K562 (cell line): ENCODE data around the gene FOSL2. TPM values are rescaled to one million over a fixed set of nuclear protein-coding genes. Genes with fewer than 3 reads are reported as not detected.

Experiments
- ATAC-seq: fragments of 200-7000 bp; cut with Tn5 transposase; 3 replicates; pipeline ENCODE4 v1.9.1; 2020; ENCODE audit warnings: moderate library complexity
- BruUV-seq: library from RNA; stranded (reverse); fragments of 400-500 nt; replicated peaks from 2 replicates; lab custom pipeline; 2021; lab: Mats Ljungman, UMichigan
- CTCF ChIA-PET: fragments of 300-600 bp; formaldehyde crosslinking; extraction: SDS; loops from one replicate; lab custom pipeline; 2021; ENCODE audit warnings: low intra/inter-chr PET ratio; lab: Yijun Ruan, JAX
- POLR2A ChIA-PET: fragments of 300-600, 350-650 bp; sonication (Branson Sonifier 250); formaldehyde crosslinking; extraction: SDS; loops from one replicate; lab custom pipeline; 2021; ENCODE audit warnings: antibody characterized with exemption, inconsistent platforms; lab: Yijun Ruan, JAX
- DNase-seq, 4 experiments: peaks; one replicate each; pipeline versions ENCODE4 v3.0.0 to v3.0.0-alpha.2; 2011 to 2018; ENCODE audit warnings: low spot score in 3 of 4, mixed read lengths in 3 of 4; ENCODE audit errors: extremely low read depth in 1 of 4
- FAIRE-seq: peaks from 2 replicates; lab custom pipeline; 2011; peaks lifted over from hg19 to GRCh38; lab: Jason Lieb, UNC
- H2AFZ ChIP-seq: 2 replicates; pipeline ENCODE4 v1.6.0; 2011; ENCODE audit warnings: low read depth, low read length, control low read depth, inconsistent platforms
- H3K27ac ChIP-seq: fragments of 200-600 bp; 3 replicates; pipeline ENCODE4 v1.8.0; 2011; ENCODE audit warnings: low read depth, mild to moderate bottlenecking, control low read depth, inconsistent platforms, low read length, moderate library complexity, mixed read lengths; ENCODE audit errors: extremely low read depth
- H3K27me3 ChIP-seq, 2 experiments: fragments of 300-600 bp in 1 of 2; 2 replicates in 1 of 2; 3 replicates in 1 of 2; pipeline versions ENCODE4 v1.6.0 to v1.8.0; 2011; ENCODE audit warnings: inconsistent platforms in 2 of 2, low read length in 2 of 2, mild to moderate bottlenecking in 1 of 2, mixed read lengths in 1 of 2, moderate library complexity in 1 of 2; ENCODE audit not compliant: control insufficient read depth in 2 of 2, insufficient read depth in 2 of 2
- H3K36me3 ChIP-seq: fragments of 300-600 bp; 3 replicates; pipeline ENCODE4 v1.8.0; 2011; ENCODE audit warnings: mild to moderate bottlenecking, low read length, inconsistent platforms; ENCODE audit not compliant: control insufficient read depth, insufficient read depth
- H3K4me1 ChIP-seq, 2 experiments: fragments of 200-600 bp in 1 of 2; replicated peaks in 1 of 2; 2 replicates in 1 of 2; 3 replicates in 1 of 2; pipeline versions ENCODE4 v1.5.1 to v1.8.0; 2011; ENCODE audit warnings: inconsistent platforms in 2 of 2, low read length in 2 of 2, mild to moderate bottlenecking in 1 of 2, mixed read lengths in 1 of 2, moderate library complexity in 1 of 2; ENCODE audit not compliant: control insufficient read depth in 2 of 2, insufficient read depth in 2 of 2
- H3K4me2 ChIP-seq: 2 replicates; pipeline ENCODE4 v1.6.1; 2011; ENCODE audit warnings: low read length, control low read depth, inconsistent platforms, mixed read lengths; ENCODE audit not compliant: insufficient read depth
- H3K4me3 ChIP-seq: fragments of 200-600 bp; sonication (generic), shearing (Covaris generic); 2 replicates; pipeline ENCODE4 v1.5.1; 2016; ENCODE audit warnings: control low read depth, inconsistent platforms
- H3K79me2 ChIP-seq: fragments of 200-600 bp; 3 replicates; pipeline ENCODE4 v1.8.0; 2011; ENCODE audit warnings: low read length, inconsistent platforms; ENCODE audit not compliant: control insufficient read depth, insufficient read depth
- H3K9ac ChIP-seq, 2 experiments: 2 replicates each; pipeline versions ENCODE4 v1.6.0 to v1.6.1; 2011; ENCODE audit warnings: low read depth in 2 of 2, low read length in 2 of 2, control low read depth in 1 of 2, inconsistent platforms in 1 of 2, mild to moderate bottlenecking in 1 of 2, mixed read lengths in 1 of 2; ENCODE audit not compliant: insufficient read depth in 1 of 2
- H3K9me1 ChIP-seq: one replicate; pipeline ENCODE4 v1.6.0; 2011; ENCODE audit warnings: inconsistent platforms, mild to moderate bottlenecking, low read length, moderate library complexity; ENCODE audit not compliant: control insufficient read depth, insufficient read depth
- H3K9me3 ChIP-seq: replicated peaks from 2 replicates; pipeline ENCODE4 v1.5.1; 2011; ENCODE audit warnings: low read depth, low read length, inconsistent platforms; ENCODE audit not compliant: control insufficient read depth, insufficient read depth
- H4K20me1 ChIP-seq: replicated peaks from 2 replicates; pipeline ENCODE4 v1.6.1; 2011; ENCODE audit warnings: low read length, inconsistent platforms, mixed read lengths; ENCODE audit not compliant: control insufficient read depth, insufficient read depth
- ADNP ChIP-seq: fragments of 200-800 bp; sonication (Bioruptor generic); IDR thresholded peaks from 2 replicates; pipeline ENCODE4 v1.6.1; 2016; ENCODE audit warnings: missing genetic modification characterization, missing compliant biosample characterization
- CHD4 ChIP-seq: fragments of 200-600 bp; sonication (generic); IDR thresholded peaks from 3 replicates; pipeline ENCODE4 v1.6.1; 2012; ENCODE audit warnings: low read depth, mild to moderate bottlenecking, mixed read lengths, low read length, inconsistent platforms; ENCODE audit not compliant: insufficient read depth, insufficient replicate concordance, poor library complexity, severe bottlenecking
- RNF2 ChIP-seq: sonication (generic); IDR thresholded peaks from 2 replicates; pipeline ENCODE4 v1.6.1; 2016
- ZC3H11A ChIP-seq: IDR thresholded peaks from 2 replicates; pipeline ENCODE4 v1.6.1; 2012; ENCODE audit warnings: low read depth, low read length, improper control_type of control experiment
- ZNF316 ChIP-seq: fragments of 450-650 bp; IDR thresholded peaks from 2 replicates; pipeline ENCODE4 v1.6.1; 2016
- WGBS: fragments of 100-300 bp; shearing (Covaris generic); methylation state at CpG from one replicate; pipeline ENCODE4 v1.1.6; 2016; ENCODE audit warnings: low coverage, mixed read lengths; ENCODE audit not compliant: insufficient coverage; ENCODE audit errors: missing lambda C conversion rate; 5-methylcytosine and 5-hydroxymethylcytosine counted together
- in situ Hi-C: fragments of 300-500 bp; cut with MboI; formaldehyde crosslinking; loops from 4 replicates; pipeline ENCODE4 v1.15.0; 2018; ENCODE audit warnings: inconsistent platforms, mixed read lengths
- intact Hi-C: fragments of 100-400 bp; cut with micrococcal nuclease; formaldehyde crosslinking; loops from 2 replicates; pipeline ENCODE4 v1.14.2; 2022
- polyA plus RNA-seq, 8 experiments: library from polyadenylated mRNA; depleted of rRNA in 4 of 8; stranded (reverse) in 5 of 8; unstranded in 3 of 8; fragments of >200 nt; fragmentation: Nextera tagmentation in 2 of 8; fragmentation: Illumina TruSeq in 1 of 8; extraction: Ambion mirVana in 2 of 8; extraction: Trizol in 1 of 8; gene quantifications; 2 replicates each; pipeline versions ENCODE4 v1.2.1 to v1.2.3, GENCODE V29; 2011 to 2014; ENCODE audit warnings: inconsistent platforms in 1 of 8, missing spikeins in 1 of 8
- total RNA-seq, 7 experiments: library from RNA; depleted of rRNA in 6 of 7; stranded (reverse); fragments of >200 nt in 6 of 7; fragmentation: Illumina TruSeq in 2 of 7; extraction: Trizol in 2 of 7; gene quantifications; 2 replicates each; pipeline versions ENCODE4 v1.2.1 to v1.2.3, GENCODE V29; 2011 to 2021; ENCODE audit warnings: low replicate concordance in 1 of 7
- TF ChIP-seq, protein P1 (sequence below): fragments of 200-400 bp; formaldehyde crosslinking; IDR thresholded peaks from 2 replicates; pipeline ENCODE4 v1.6.1; 2017; ENCODE audit warnings: mild to moderate bottlenecking, low read depth, low read length, moderate library complexity

FOSL2 gene
- total and polyA plus RNA-seq, 9 of the 15 experiments (the other 6 are each of a cell fraction or from before 2014, with no cell fraction given): 0.04 to 2.9 (median 0.80) TPM

DNA sequence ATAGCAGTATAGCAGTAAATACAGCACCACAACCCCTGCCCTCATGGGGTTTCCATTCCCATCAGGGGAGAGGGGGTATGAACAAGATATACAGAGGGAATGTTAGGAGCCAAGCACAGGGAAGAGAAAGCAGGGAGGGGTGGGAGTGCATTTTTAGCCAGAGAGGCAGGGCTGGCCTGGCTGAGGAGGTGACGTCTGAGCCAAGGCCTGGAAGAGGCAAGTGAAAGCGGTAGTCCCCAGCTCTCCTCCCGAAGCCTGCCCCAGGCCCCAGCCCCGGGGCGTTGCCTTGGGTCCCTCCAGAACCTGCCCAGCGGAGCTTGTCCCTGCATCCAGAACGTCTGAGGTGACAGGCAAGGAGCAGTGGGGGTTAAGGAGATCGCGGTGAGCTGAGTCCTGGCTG lies 45.1 kb upstream of the FOSL2 start:
- POLR2A ChIA-PET: no interaction called here
- no TSS peak for BruUV-seq
- 0 out of 4 replicates have a peak overlapping the region, but pooled peaks of 1 of the 2 experiments have one; percentile 26 for H3K9ac ChIP-seq
- TF ChIP-seq ADNP (0 out of 2 replicates have a peak, but pooled peaks have one; percentile 1), ZC3H11A (no peak), ZNF316 (peak; percentile 48; the same call in 1 of the 2 replicates), RNF2 (no peak), CHD4 (peak; percentile 12)
- TF ChIP-seq, protein P1, sequence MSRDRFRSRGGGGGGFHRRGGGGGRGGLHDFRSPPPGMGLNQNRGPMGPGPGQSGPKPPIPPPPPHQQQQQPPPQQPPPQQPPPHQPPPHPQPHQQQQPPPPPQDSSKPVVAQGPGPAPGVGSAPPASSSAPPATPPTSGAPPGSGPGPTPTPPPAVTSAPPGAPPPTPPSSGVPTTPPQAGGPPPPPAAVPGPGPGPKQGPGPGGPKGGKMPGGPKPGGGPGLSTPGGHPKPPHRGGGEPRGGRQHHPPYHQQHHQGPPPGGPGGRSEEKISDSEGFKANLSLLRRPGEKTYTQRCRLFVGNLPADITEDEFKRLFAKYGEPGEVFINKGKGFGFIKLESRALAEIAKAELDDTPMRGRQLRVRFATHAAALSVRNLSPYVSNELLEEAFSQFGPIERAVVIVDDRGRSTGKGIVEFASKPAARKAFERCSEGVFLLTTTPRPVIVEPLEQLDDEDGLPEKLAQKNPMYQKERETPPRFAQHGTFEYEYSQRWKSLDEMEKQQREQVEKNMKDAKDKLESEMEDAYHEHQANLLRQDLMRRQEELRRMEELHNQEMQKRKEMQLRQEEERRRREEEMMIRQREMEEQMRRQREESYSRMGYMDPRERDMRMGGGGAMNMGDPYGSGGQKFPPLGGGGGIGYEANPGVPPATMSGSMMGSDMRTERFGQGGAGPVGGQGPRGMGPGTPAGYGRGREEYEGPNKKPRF: no peak
- TF ChIP-seq, all 486 proteins: peak for 3
- H3K4me3 ChIP-seq: no peak overlapping the region
- intact Hi-C loops (no loop called here), in situ Hi-C loops (no loop called here)
- no peak overlapping the region for H3K27ac ChIP-seq
- H2AFZ ChIP-seq: no peak overlapping the region
- no peak for FAIRE-seq
- no peaks in the 10 kb centered on the region for H4K20me1 ChIP-seq
- WGBS: 68% methylated on average over 8 of the region's 9 CpGs
- H3K4me1 ChIP-seq: peaks cover 11 to 48% of the 10 kb centered on the region in 2 experiments
- DNase-seq: no peak
- no peaks in the 10 kb centered on the region for H3K27me3 ChIP-seq
- no peaks in the 10 kb centered on the region for H3K79me2 ChIP-seq
- no peaks in the 10 kb centered on the region for H3K9me3 ChIP-seq
- no peaks in the 10 kb centered on the region for H3K9me1 ChIP-seq
- CTCF ChIA-PET: no interaction called here
- no peak overlapping the region for H3K4me2 ChIP-seq
- no peak for ATAC-seq
- no peaks in the 10 kb centered on the region for H3K36me3 ChIP-seq
